OCI-LY7 (cell line): ENCODE data around the gene SGF29. TPM values are rescaled to one million over a fixed set of nuclear protein-coding genes. Genes with fewer than 3 reads are reported as not detected.

Source experiments
- BruUV-seq: library from RNA; stranded (reverse); fragments of 400-500 nt; replicated peaks from 2 replicates; lab custom pipeline; 2021; lab: Mats Ljungman, UMichigan
- CTCF ChIA-PET: fragments of 300-600 bp; sonication (Branson Sonifier 250); formaldehyde crosslinking; loops from one replicate; lab custom pipeline; 2022; ENCODE audit warnings: antibody characterized with exemption; ENCODE audit not compliant: unreplicated experiment; lab: Charles Lee
- POLR2A ChIA-PET: fragments of 300-600 bp; sonication (Branson Sonifier 250); formaldehyde crosslinking; loops from one replicate; lab custom pipeline; 2022; ENCODE audit warnings: antibody characterized with exemption; lab: Charles Lee
- DNase-seq: peaks from one replicate; pipeline ENCODE4 v3.0.0-alpha.2; 2015; ENCODE audit warnings: low spot score
- H2AFZ ChIP-seq: fragments of 200-600 bp; sonication (generic), shearing (Covaris generic); 2 replicates; pipeline ENCODE4 v1.6.1; 2014; ENCODE audit warnings: mild to moderate bottlenecking, antibody characterized with exemption, low read length, moderate library complexity
- H3K27ac ChIP-seq: fragments of 200-600 bp; sonication (generic); 2 replicates; pipeline ENCODE4 v1.5.1; 2014; ENCODE audit warnings: mixed run types, low read depth, mild to moderate bottlenecking, moderate library complexity, low read length, inconsistent platforms; ENCODE audit not compliant: poor library complexity, severe bottlenecking
- H3K36me3 ChIP-seq: fragments of 200-600 bp; sonication (generic); 2 replicates; pipeline ENCODE4 v1.6.1; 2014; ENCODE audit warnings: mild to moderate bottlenecking, antibody characterized with exemption, low read length, moderate library complexity, mixed read lengths; ENCODE audit not compliant: insufficient read depth
- H3K4me1 ChIP-seq: fragments of 200-600 bp; sonication (generic); 2 replicates; pipeline ENCODE4 v1.5.1; 2014; ENCODE audit warnings: mild to moderate bottlenecking, low read length; ENCODE audit not compliant: insufficient read depth, poor library complexity, severe bottlenecking
- H3K4me2 ChIP-seq: fragments of 200-600 bp; sonication (generic); 2 replicates; pipeline ENCODE4 v1.6.1; 2014; ENCODE audit warnings: mild to moderate bottlenecking, low read length
- H3K4me3 ChIP-seq: fragments of 200-600 bp; sonication (generic); 2 replicates; pipeline ENCODE4 v1.5.1; 2014; ENCODE audit warnings: mild to moderate bottlenecking, low read depth, low read length; ENCODE audit not compliant: poor library complexity, severe bottlenecking
- H3K79me2 ChIP-seq: fragments of 200-600 bp; sonication (generic); 2 replicates; pipeline ENCODE4 v1.6.1; 2016; ENCODE audit warnings: low read depth, mild to moderate bottlenecking, low read length, moderate library complexity, mixed read lengths; ENCODE audit not compliant: insufficient read depth
- H3K9me2 ChIP-seq: fragments of 200-600 bp; sonication (generic); 2 replicates; pipeline ENCODE4 v1.6.1; 2016; ENCODE audit warnings: mild to moderate bottlenecking, low read length, mixed read lengths; ENCODE audit not compliant: insufficient read depth
- H3K9me3 ChIP-seq: fragments of 200-600 bp; sonication (generic); 2 replicates; pipeline ENCODE4 v1.6.1; 2014; ENCODE audit warnings: mild to moderate bottlenecking, mixed run types, low read length, mixed read lengths
- H4K20me1 ChIP-seq: fragments of 200-600 bp; sonication (generic); 2 replicates; pipeline ENCODE4 v1.6.1; 2014; ENCODE audit warnings: mild to moderate bottlenecking, antibody characterized with exemption, low read length, moderate library complexity, mixed read lengths; ENCODE audit not compliant: insufficient read depth
- EZH2phosphoT487 ChIP-seq: fragments of 200-600 bp; sonication (generic); IDR thresholded peaks from 2 replicates; pipeline ENCODE4 v1.6.1; 2018; ENCODE audit warnings: low read depth, borderline replicate concordance, mild to moderate bottlenecking, mixed run types, antibody characterized with exemption, low read length, moderate library complexity, mixed read lengths
- intact Hi-C: fragments of 100-400 bp; cut with micrococcal nuclease; formaldehyde crosslinking; loops from one replicate; pipeline ENCODE4 v1.10.0; 2022; ENCODE audit not compliant: unreplicated experiment
- total RNA-seq, 2 experiments: library from RNA; depleted of rRNA in 1 of 2; stranded (reverse); fragments of >200 nt in 1 of 2; shearing (Covaris generic) in 1 of 2; gene quantifications; 2 replicates each; pipeline ENCODE4 v1.2.3, GENCODE V29; 2014 to 2022
- TF ChIP-seq, protein P1 (sequence below): fragments of 200-600 bp; sonication (generic); conservative IDR thresholded peaks from 2 replicates; pipeline ENCODE4 v1.5.1; 2014; ENCODE audit warnings: mild to moderate bottlenecking, antibody characterized with exemption, low read length, moderate library complexity, mixed read lengths

The SGF29 gene
- total RNA-seq, 2 experiments from 2014 or later, result 22.6 to 32.0 TPM

DNA sequence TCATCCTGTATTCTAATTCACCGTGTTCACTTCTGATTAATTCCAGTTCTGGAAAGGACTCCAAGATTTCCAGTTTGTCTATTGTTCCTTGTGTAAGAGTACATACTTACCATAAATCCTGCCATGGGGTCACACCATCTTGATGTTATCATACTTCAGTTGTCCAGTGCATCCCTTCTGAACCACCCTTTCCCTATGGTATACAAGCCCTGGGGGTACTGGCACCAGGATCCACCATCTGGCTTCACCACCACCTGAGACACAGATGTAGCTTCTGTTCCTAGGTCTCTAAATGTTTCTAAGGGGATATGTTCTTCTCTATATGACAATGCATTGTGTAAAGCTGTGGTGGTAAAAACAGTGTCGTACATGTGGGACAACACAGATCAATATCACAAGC is 21.2 kb downstream of the SGF29 start:
- H3K27ac ChIP-seq, result no peak overlapping the region
- no peaks in the 10 kb centered on the region for H3K9me2 ChIP-seq
- H3K79me2 ChIP-seq, result no peaks in the 10 kb centered on the region
- H3K4me1 ChIP-seq, result no peaks in the 10 kb centered on the region
- DNase-seq, result no peak
- peaks cover 6% of the 10 kb centered on the region; the same call in 1 of the 2 replicates for H3K36me3 ChIP-seq
- no peak overlapping the region for H3K4me3 ChIP-seq
- ChIA-PET CTCF (no interaction called here), POLR2A (no interaction called here)
- BruUV-seq, result no TSS peak
- no peak for TF ChIP-seq EZH2phosphoT487
- TF ChIP-seq, protein P1, sequence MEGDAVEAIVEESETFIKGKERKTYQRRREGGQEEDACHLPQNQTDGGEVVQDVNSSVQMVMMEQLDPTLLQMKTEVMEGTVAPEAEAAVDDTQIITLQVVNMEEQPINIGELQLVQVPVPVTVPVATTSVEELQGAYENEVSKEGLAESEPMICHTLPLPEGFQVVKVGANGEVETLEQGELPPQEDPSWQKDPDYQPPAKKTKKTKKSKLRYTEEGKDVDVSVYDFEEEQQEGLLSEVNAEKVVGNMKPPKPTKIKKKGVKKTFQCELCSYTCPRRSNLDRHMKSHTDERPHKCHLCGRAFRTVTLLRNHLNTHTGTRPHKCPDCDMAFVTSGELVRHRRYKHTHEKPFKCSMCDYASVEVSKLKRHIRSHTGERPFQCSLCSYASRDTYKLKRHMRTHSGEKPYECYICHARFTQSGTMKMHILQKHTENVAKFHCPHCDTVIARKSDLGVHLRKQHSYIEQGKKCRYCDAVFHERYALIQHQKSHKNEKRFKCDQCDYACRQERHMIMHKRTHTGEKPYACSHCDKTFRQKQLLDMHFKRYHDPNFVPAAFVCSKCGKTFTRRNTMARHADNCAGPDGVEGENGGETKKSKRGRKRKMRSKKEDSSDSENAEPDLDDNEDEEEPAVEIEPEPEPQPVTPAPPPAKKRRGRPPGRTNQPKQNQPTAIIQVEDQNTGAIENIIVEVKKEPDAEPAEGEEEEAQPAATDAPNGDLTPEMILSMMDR, result no peak
- intact Hi-C loops, result no loop called here
- H4K20me1 ChIP-seq, result no peaks in the 10 kb centered on the region
- no peaks in the 10 kb centered on the region for H3K9me3 ChIP-seq
- H3K4me2 ChIP-seq, result no peak overlapping the region
- no peak overlapping the region for H2AFZ ChIP-seq

DNA sequence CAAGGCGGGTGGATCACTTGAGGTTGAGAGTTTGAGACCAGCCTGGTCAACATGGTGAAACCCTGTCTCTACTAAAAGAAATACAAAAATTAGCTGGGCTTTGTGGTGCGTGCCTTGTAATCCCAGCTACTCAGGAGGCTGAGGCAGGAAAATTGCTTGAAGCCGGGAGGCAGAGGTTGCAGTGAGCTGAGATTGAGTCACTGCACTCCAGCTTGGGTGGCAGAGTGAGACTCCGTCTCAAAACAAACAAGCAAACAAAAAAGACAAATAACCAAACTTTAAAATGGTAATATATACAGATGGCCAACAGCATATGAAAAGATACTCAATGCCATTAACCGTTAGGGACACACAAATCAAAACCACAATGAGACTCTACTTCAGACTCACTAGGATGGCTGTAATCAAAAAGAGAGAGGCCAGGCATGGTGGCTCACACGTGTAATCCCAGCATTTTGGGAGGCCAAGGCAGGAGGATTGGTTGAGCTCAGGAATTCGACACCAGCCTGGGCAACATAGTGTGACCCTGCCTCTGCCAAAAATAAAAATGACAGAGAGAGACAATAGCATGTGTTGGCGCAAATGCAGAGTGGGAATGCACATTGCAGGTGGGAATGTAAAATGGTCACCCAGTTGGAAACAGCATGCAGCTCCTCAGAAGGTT is 21.9 kb downstream of the SGF29 start:
- Histone ChIP-seq H3K27ac (no peak overlapping the region), H3K4me1 (no peaks in the 10 kb centered on the region), H3K9me3 (no peaks in the 10 kb centered on the region), H3K79me2 (no peaks in the 10 kb centered on the region), H3K4me2 (no peak overlapping the region), H2AFZ (no peak overlapping the region), H3K9me2 (no peaks in the 10 kb centered on the region), H3K4me3 (no peak overlapping the region), H3K36me3 (peaks cover 10% of the 10 kb centered on the region; the same call in 1 of the 2 replicates), H4K20me1 (no peaks in the 10 kb centered on the region)
- TF ChIP-seq, protein P1, result no peak
- TF ChIP-seq EZH2phosphoT487, result no peak
- BruUV-seq, result no TSS peak
- CTCF ChIA-PET, result no interaction called here
- DNase-seq, result no peak
- intact Hi-C loops, result no loop called here
- POLR2A ChIA-PET, result no interaction called here

DNA sequence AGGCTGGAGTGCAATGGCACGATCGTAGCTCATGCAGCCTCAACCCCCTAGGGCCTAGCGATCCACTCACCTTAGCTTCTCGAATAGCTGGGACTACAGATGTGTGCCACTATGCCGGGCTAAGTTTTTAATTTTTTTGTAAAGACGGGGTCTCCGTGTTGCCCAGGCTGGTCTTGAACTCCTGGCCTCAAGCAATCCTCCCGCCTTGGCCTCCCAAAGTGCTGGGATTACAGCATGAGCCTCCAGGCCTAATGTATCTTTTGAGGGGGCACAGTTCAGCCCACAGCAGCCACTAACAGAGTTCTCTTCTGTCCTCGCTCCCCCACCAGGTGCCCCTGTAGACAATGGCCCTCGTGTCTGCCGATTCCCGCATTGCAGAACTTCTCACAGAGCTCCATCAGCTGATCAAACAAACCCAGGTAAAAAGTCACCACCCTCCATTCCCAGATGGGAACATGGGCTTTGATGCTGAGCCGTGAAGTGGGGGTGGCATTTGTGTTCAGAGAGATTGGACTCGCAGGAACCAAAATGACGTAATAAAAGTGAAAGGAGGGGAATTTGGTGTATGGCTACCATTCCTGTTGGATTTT is 27.1 kb downstream of the SGF29 start:
- Histone ChIP-seq H3K4me1 (no peaks in the 10 kb centered on the region), H3K27ac (no peak overlapping the region), H2AFZ (no peak overlapping the region), H3K4me2 (no peak overlapping the region), H3K79me2 (no peaks in the 10 kb centered on the region), H3K36me3 (peaks cover 52% of the 10 kb centered on the region), H3K9me2 (no peaks in the 10 kb centered on the region), H4K20me1 (no peaks in the 10 kb centered on the region), H3K4me3 (no peak overlapping the region), H3K9me3 (no peaks in the 10 kb centered on the region)
- TF ChIP-seq, protein P1, result no peak
- no peak for TF ChIP-seq EZH2phosphoT487
- ChIA-PET CTCF (interaction anchor here (0.6 kb wide), 1 partner anchor 13 kb away, joined by 3 read pairs; no protein-coding TSS in a partner anchor), POLR2A (no interaction called here)
- no TSS peak for BruUV-seq
- intact Hi-C loops, result no loop called here
- no peak for DNase-seq
